ENCODE results near the gene SMARCAL1. TPM values are rescaled to one million over a fixed set of nuclear protein-coding genes. Genes with fewer than 3 reads are reported as not detected.

Gene SMARCAL1
- total RNA-seq, 1 experiment from 2014 or later = 9.9 TPM

DNA sequence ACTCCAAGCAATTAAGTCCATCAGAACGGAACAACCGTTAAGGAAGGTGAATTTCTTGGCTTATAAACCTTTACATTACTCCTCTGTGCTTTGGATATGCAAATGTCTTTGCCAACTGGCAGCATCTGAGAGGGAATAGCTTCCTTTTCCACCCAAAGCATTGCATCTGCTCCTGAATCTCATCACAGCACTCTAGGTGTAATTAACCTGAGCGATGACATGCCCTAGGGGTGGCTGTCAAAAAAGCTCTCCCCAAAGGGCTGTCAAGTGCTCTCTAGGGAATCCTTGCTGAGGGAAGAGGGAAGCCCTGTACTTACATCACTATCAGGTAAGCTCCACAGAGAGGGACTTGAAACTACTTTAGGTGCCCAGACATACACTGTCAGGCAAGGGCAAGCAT lies 5.5 kb upstream of the SMARCAL1 start:
- H3K27ac ChIP-seq = no peak overlapping the region
- no peaks in the 10 kb centered on the region for H3K9me3 ChIP-seq (replicated peaks)
- no peak overlapping the region for H3K4me3 ChIP-seq
- H3K4me1 ChIP-seq (replicated peaks) = peaks cover 3% of the 10 kb centered on the region
- H3K36me3 ChIP-seq = no peaks in the 10 kb centered on the region
- H3K27me3 ChIP-seq (replicated peaks) = no peaks in the 10 kb centered on the region
- DNase-seq (ENCODE audit: low read depth in 1 of 2, low spot score in 2 of 2) = no peak

DNA sequence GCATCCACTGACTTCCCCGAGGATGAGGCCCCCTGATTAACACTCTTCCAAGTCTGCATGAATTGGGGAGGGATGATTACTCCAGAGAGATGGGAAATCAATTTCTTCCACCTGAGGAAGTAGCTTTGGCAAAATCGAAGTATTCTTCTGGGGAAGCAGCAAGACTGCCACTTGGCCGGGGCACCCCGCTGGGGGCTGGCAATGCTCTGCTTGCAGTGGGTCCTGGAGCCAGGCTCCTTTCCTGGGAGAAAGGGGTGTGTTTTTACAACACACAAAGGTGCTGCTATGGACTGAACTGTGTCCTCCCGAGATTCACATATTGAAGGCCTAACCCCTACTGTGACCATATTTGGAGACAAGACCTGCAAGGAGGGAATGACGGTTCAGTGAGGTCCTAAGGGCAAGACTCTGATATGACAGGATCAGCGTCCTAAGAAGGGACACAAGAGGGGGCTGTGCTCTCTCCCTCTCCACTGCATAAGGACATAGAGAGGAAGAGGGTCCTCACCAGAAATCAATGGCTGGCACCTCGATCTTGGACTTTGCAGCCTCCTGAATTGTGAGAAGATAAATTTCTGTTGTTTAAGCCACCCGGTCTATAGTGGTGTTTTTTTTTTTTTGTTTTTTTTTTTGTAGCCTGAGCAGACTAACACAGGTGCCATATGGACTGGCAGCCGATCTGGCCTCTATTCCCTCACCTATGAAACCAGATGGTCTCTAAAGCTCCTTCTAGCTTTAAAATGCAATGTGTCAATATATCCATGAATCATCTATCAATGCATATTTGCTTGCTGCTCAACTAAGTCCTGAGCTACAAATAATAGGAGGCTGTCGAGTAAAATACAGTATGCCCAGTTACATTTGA lies 3.6 kb upstream of the SMARCAL1 start:
- Histone ChIP-seq H3K4me3 (no peak overlapping the region), H3K36me3 (peaks cover 3% of the 10 kb centered on the region; the same call in 1 of the 2 replicates)

DNA sequence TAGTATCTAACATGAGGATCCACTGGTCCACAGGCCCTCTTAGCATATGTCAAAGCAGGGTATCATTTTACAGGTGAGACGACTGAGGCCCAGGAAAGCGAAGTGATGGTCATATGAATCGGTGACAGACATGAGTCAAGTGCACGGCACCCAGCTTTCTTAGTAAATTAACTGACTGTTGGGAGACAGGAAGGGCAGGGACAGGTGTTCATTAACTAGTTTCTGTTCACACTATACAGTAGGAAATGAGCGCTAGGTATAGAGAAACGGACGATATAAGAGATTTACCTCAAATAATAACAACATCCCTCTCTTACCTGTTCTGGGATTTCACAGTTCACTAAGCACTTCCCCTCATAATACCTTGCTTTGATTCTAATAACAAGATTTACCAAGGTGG lies 1.7 kb upstream of the SMARCAL1 start:
- Histone ChIP-seq H3K36me3 (peaks cover 4% of the 10 kb centered on the region), H3K4me3 (no peak overlapping the region), H3K9me3 (replicated peaks) (no peaks in the 10 kb centered on the region), H3K4me1 (replicated peaks) (peaks cover 9% of the 10 kb centered on the region), H3K27me3 (replicated peaks) (no peaks in the 10 kb centered on the region), H3K27ac (no peak overlapping the region)
- no peak for DNase-seq (ENCODE audit: low read depth in 1 of 2, low spot score in 2 of 2)

More for the DNA sequence above, 3.6 kb upstream of the SMARCAL1 start:
- Histone ChIP-seq H3K27ac (no peak overlapping the region), H3K4me1 (replicated peaks) (peaks cover 9% of the 10 kb centered on the region), H3K27me3 (replicated peaks) (no peaks in the 10 kb centered on the region), H3K9me3 (replicated peaks) (no peaks in the 10 kb centered on the region)
- DNase-seq (ENCODE audit: low read depth in 1 of 2, low spot score in 2 of 2) = no peak

DNA sequence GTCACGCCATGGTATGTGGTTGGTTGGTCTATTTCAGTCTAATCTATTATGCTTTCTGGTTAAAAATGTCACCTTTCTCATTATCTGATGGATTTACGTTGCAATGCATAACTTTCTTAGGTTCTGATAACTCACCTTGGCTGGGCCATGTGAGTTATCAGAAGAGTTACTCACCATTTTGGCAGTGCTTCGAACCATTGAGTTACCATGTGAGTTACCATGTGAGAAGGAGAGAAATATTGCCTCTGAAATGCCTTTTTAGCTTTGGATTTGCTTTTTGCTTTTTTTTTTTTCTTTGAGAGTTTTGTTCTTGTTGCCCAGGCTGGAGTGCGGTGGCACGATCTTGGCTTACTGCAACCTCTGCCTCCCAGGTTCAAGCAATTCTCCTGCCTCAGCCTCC lies 1.6 kb downstream of the SMARCAL1 start:
- H3K36me3 ChIP-seq = peaks cover 21% of the 10 kb centered on the region
- no peaks in the 10 kb centered on the region for H3K27me3 ChIP-seq (replicated peaks)
- no peak overlapping the region for H3K4me3 ChIP-seq
- no peak for DNase-seq (ENCODE audit: low read depth in 1 of 2, low spot score in 2 of 2)
- H3K4me1 ChIP-seq (replicated peaks) = peaks cover 9% of the 10 kb centered on the region
- H3K27ac ChIP-seq = no peak overlapping the region
- H3K9me3 ChIP-seq (replicated peaks) = no peaks in the 10 kb centered on the region

DNA sequence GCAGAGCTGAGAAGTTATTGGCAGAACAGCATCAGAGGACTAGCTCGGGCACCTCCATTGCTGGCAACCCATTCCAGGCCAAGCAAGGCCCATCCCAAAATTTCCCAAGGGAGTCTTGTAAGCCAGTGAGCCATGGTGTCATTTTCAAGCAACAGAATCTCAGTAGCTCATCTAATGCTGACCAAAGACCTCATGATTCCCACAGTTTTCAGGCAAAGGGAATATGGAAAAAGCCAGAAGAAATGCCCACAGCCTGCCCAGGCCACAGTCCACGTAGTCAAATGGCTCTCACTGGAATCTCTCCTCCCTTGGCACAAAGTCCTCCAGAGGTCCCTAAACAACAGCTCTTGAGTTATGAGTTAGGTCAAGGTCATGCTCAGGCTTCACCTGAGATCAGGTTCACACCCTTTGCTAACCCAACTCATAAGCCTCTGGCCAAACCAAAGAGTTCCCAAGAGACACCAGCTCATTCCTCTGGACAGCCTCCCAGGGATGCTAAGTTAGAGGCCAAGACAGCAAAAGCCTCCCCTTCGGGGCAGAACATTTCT lies 2.6 kb downstream of the SMARCAL1 start:
- Histone ChIP-seq H3K9me3 (replicated peaks) (no peaks in the 10 kb centered on the region), H3K36me3 (peaks cover 21% of the 10 kb centered on the region), H3K27me3 (replicated peaks) (no peaks in the 10 kb centered on the region), H3K4me1 (replicated peaks) (peaks cover 9% of the 10 kb centered on the region), H3K4me3 (no peak overlapping the region), H3K27ac (no peak overlapping the region)
- DNase-seq (ENCODE audit: low read depth in 1 of 2, low spot score in 2 of 2) = no peak

DNA sequence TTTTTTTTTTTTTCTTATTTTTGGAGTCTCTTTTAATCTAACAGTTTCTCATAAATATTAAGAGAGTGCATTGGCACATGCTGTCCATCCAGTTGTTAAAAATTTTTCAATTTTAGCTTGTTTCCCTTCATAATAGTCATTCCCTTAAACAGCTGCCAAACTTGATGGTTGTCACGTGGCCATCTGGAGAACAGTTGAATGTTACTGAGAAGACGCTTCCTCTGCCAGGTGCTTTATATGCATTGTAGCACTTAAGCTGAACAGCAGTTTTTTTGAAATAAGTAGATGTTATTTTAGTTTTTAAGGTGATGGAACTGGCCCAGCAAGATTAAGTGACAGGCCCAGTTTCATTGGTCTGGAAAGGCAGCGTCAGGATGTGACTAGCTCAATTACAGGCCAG lies 3.3 kb downstream of the SMARCAL1 start:
- Histone ChIP-seq H3K27ac (no peak overlapping the region), H3K27me3 (replicated peaks) (no peaks in the 10 kb centered on the region), H3K9me3 (replicated peaks) (no peaks in the 10 kb centered on the region), H3K4me1 (replicated peaks) (peaks cover 9% of the 10 kb centered on the region), H3K4me3 (no peak overlapping the region), H3K36me3 (peaks cover 26% of the 10 kb centered on the region)
- DNase-seq (ENCODE audit: low read depth in 1 of 2, low spot score in 2 of 2) = no peak

DNA sequence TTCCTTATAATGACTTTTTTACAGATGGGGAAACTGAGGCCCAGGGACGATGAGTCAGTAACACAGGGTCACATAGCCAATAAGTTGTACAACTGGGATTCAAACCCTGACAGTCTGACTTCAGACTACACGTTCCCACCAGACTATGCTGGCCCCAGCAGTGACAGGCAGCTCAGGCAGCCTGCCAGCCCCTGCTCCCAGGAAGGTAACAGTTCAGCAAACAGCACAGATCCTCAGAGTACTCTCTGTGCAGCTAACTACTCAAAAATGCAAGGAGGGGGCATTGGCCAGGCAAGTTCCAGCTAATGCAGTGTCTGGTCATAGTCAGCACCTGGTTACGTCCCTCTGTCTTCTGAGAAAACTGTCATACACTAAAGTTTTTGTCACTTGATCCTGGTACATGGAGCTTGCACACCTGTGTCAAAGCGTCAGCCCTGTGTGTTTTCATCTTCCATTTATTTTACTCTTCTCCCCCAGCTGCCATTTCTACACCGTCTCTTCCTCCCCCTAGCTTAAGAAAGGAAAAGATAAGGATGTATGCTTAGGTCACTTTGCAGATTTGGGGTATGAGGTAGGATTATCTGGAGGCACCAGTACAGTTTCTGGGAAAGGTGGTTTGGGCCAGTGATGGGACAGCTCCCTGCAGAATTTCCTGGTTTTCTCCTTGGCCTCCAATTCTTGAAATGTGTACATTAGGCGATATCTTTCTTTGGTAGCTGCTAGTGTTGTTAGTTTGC lies 4.5 kb downstream of the SMARCAL1 start:
- Histone ChIP-seq H3K4me3 (no peak overlapping the region), H3K9me3 (replicated peaks) (no peaks in the 10 kb centered on the region), H3K27me3 (replicated peaks) (no peaks in the 10 kb centered on the region), H3K36me3 (peaks cover 34% of the 10 kb centered on the region), H3K27ac (no peak overlapping the region), H3K4me1 (replicated peaks) (peaks cover 7% of the 10 kb centered on the region)
- no peak for DNase-seq (ENCODE audit: low read depth in 1 of 2, low spot score in 2 of 2)

DNA sequence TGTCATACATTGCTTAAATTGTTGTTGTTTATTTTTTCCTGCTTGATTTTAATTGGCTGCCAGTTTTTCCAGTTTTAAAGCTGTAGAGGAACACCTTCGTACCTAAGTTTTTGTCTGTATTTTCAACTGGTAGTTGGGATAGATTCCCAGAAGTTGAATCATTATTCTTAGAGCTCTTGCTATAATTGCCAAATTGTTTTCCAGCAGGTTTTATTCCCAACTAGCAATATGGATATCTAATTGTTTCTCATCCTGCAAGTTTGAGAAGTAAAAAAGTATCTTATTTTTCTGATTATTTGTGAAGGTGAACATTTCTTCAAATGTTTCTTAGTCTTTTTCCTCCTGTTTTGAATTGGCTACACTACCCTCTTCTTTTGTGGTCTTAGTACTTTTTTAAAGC lies 6.7 kb downstream of the SMARCAL1 start:
- DNase-seq (ENCODE audit: low read depth in 1 of 2, low spot score in 2 of 2) = no peak
- Histone ChIP-seq H3K9me3 (replicated peaks) (no peaks in the 10 kb centered on the region), H3K27me3 (replicated peaks) (no peaks in the 10 kb centered on the region), H3K4me1 (replicated peaks) (no peaks in the 10 kb centered on the region), H3K4me3 (no peak overlapping the region), H3K27ac (no peak overlapping the region), H3K36me3 (peaks cover 51% of the 10 kb centered on the region)

DNA sequence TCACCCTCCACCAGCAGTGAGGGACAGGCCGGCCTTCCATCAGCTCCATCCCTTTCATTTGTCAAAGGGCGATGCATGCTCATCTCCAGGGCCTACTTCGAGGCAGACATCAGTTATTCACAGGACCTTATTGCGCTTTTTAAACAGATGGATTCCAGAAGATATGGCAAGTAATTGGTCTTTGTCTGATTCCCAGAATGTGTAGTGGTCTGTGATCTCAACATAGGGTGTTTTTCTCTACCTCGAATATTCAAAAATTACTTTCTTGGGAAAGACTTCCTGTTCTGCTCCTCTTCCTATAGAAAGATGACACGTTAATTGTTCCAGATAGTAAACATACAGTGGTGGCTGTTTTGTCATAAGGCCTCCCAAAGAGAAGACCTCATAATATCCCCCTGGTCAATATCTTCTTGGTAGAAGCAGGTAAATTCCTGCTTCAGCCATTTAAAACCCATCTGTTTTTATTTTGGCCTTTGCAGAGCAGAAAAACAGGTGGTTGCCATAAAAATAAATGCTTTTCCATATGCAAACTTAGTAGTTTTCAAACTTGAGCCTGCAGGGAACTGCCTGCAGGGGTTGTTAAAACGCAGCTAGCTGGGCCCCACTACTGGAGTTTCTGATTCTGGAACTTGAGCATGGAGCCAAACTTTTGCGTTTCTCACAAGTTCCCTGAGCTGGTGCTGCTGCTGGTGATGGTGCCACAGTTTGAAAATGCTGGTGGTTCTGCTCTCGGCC lies 8.2 kb downstream of the SMARCAL1 start:
- peaks cover 63% of the 10 kb centered on the region for H3K36me3 ChIP-seq
- H3K4me1 ChIP-seq (replicated peaks) = peaks cover 6% of the 10 kb centered on the region
- H3K27me3 ChIP-seq (replicated peaks) = no peaks in the 10 kb centered on the region
- DNase-seq (ENCODE audit: low read depth in 1 of 2, low spot score in 2 of 2) = no peak
- no peaks in the 10 kb centered on the region for H3K9me3 ChIP-seq (replicated peaks)
- no peak overlapping the region for H3K27ac ChIP-seq
- no peak overlapping the region for H3K4me3 ChIP-seq

DNA sequence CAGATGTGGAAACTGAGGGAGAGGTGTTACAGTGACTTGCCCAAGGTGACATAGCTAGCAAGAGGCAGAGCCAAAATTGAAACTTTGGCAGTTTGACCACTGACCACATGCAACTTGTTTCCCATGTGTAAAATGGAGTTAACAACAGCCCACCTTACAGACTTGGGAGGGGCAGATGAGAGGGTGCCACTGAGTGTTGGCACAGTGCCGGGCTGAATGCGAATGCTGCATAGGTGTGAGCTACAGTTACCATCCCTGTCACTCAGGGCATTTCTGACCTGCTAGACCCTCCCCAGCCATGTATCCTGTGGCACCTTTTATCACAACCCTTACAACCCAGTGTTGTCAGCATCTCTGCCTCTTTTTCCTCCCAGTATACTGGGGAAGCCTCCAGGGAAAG lies 10.8 kb downstream of the SMARCAL1 start:
- H3K9me3 ChIP-seq (replicated peaks) = no peaks in the 10 kb centered on the region
- H3K27ac ChIP-seq = no peak overlapping the region
- no peak overlapping the region for H3K4me3 ChIP-seq
- no peak for DNase-seq (ENCODE audit: low read depth in 1 of 2, low spot score in 2 of 2)
- H3K27me3 ChIP-seq (replicated peaks) = no peaks in the 10 kb centered on the region
- peaks cover 28% of the 10 kb centered on the region for H3K4me1 ChIP-seq (replicated peaks)
- H3K36me3 ChIP-seq = peaks cover 52% of the 10 kb centered on the region

DNA sequence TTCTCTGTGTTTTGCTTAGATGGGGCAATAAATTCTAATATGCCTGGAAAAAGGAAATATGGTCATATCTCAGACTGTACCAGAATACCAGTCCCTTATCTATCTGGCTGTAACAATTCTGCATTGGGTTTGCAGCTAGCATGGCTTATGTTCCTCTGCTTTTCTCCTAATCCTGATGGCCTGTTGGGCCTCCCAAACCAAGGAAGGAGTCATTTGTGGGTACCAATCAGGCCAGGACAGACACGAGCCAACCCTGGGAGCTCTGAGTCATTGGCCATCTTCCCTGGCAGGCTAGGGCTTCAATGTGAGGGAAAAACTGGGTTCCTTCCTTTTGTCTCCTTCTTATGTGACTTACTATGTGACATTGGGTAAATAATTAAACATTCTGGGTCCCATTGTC lies 12.0 kb downstream of the SMARCAL1 start:
- DNase-seq (ENCODE audit: low read depth in 1 of 2, low spot score in 2 of 2) = no peak
- Histone ChIP-seq H3K36me3 (peaks cover 59% of the 10 kb centered on the region), H3K4me1 (replicated peaks) (peaks cover 28% of the 10 kb centered on the region), H3K27me3 (replicated peaks) (no peaks in the 10 kb centered on the region), H3K4me3 (no peak overlapping the region), H3K27ac (no peak overlapping the region), H3K9me3 (replicated peaks) (no peaks in the 10 kb centered on the region)

DNA sequence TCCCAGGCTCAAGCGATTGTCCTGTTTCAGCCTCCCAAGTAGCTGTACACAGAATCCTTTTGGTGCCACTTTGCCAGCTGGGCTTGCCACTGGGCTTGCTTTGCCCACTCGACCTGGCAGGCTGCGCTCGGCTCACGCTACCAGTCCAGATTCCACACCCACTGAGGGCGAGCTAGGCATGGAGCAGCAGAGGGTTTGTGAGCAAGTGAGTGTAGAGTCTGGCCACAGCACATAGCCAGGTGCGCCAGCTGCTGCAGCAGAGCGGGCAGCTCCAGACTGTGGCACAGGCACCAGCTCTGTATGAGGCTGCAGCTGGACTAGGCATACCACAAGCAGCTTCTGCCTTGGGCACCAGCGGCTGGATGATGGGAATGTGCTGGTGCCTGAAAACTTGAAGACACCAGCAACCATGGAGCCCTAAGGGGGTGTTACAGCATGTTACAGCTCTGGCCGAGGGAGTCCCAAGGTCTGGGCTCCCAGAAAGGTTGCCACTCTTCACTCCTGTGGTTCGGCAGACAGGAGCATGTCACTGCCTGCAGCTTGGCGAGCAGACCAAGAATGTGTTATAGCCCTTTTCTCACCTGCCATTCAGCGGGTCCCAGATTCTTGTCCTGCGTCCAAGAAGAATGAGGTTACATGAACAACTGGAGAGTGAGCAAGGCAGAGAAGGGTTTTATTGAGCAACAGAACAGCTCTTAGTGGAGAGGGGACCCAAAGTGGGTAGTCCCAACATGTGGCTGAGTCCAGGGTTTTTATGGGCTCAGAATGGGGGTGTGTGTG lies 12.9 kb downstream of the SMARCAL1 start:
- peaks cover 66% of the 10 kb centered on the region for H3K36me3 ChIP-seq
- DNase-seq (ENCODE audit: low read depth in 1 of 2, low spot score in 2 of 2) = no peak
- no peak overlapping the region; the same call in 1 of the 2 replicates for H3K27ac ChIP-seq
- H3K27me3 ChIP-seq (replicated peaks) = no peaks in the 10 kb centered on the region
- H3K4me1 ChIP-seq (replicated peaks) = peaks cover 28% of the 10 kb centered on the region
- H3K4me3 ChIP-seq = no peak overlapping the region
- H3K9me3 ChIP-seq (replicated peaks) = no peaks in the 10 kb centered on the region

DNA sequence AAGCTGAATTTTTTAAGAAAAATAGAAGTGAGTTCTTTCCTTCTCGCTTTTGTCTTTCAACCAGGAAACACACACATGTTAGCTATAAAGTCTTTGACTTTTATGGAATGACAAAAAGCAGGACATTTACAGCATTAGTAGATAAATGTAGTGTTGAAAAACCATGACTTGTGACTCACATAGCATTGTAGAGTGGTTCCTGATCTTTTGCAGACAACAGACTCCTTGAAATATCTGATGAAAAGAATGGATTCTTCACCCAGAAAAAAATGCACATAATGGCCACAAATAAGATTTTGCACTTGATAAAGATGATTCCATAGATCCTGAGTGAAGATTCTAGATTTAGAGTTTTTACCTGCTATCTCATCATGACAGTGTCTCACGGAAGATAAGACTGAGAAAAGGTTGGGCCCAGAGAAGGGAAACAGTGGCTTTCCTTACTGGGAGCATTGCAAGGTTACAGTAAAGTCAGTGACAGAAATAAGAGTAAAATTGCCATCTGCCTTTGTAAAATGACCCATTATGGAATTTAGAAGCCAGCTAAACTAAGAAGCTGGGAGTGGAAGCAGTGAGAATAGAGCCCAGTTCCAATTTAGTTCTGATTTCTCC lies 14.0 kb downstream of the SMARCAL1 start:
- Histone ChIP-seq H3K27ac (peak overlapping the region; percentile 63), H3K4me3 (no peak overlapping the region), H3K9me3 (replicated peaks) (no peaks in the 10 kb centered on the region), H3K36me3 (peaks cover 65% of the 10 kb centered on the region), H3K4me1 (replicated peaks) (peaks cover 28% of the 10 kb centered on the region), H3K27me3 (replicated peaks) (no peaks in the 10 kb centered on the region)
- DNase-seq (ENCODE audit: low read depth in 1 of 2, low spot score in 2 of 2) = peak in 1 of 2 experiments; percentile 37

Measured in SJSA1 (cell line).